GM23338 (cell line): ENCODE measurements around the gene TBX3. TPM values are rescaled to one million over a fixed set of nuclear protein-coding genes. Genes with fewer than 3 reads are reported as not detected.

Experiments
- ATAC-seq: fragments of 200-7000 bp; cut with Tn5 transposase; 3 replicates; pipeline ENCODE4 v1.9.1; 2020
- DNase-seq: peaks from one replicate; pipeline ENCODE4 v3.0.0-alpha.2; 2015; ENCODE audit warnings: low spot score
- H2AFZ ChIP-seq: fragments of 200-600 bp; sonication (generic); 2 replicates; pipeline ENCODE4 v1.8.0; 2016; ENCODE audit warnings: antibody characterized with exemption, mild to moderate bottlenecking, moderate library complexity
- H3F3A ChIP-seq: fragments of 200-600 bp; sonication (generic); replicated peaks from 2 replicates; pipeline ENCODE4 v1.8.0; 2017; ENCODE audit warnings: antibody characterized with exemption, mixed run types, low read depth
- H3K27ac ChIP-seq: fragments of 200-600 bp; sonication (generic); 2 replicates; pipeline ENCODE4 v1.6.1; 2016; ENCODE audit warnings: low read depth
- H3K27me3 ChIP-seq: fragments of 200-600 bp; sonication (generic); 2 replicates; pipeline ENCODE4 v1.8.0; 2016; ENCODE audit warnings: mild to moderate bottlenecking, mixed run types, moderate library complexity; ENCODE audit not compliant: insufficient read depth
- H3K36me3 ChIP-seq: fragments of 200-600 bp; sonication (generic); 2 replicates; pipeline ENCODE4 v1.8.0; 2016; ENCODE audit warnings: mild to moderate bottlenecking; ENCODE audit not compliant: insufficient read depth
- H3K4me1 ChIP-seq: fragments of 200-600 bp; sonication (generic); 2 replicates; pipeline ENCODE4 v1.8.0; 2016; ENCODE audit warnings: mild to moderate bottlenecking, moderate library complexity; ENCODE audit not compliant: insufficient read depth
- H3K4me2 ChIP-seq: fragments of 200-600 bp; sonication (generic); 2 replicates; pipeline ENCODE4 v1.7.1; 2017; ENCODE audit warnings: mixed run types
- H3K4me3 ChIP-seq: fragments of 200-600 bp; sonication (generic); 2 replicates; pipeline ENCODE4 v1.6.1; 2016; ENCODE audit warnings: mixed run types
- H3K79me2 ChIP-seq: fragments of 200-600 bp; sonication (generic); replicated peaks from 2 replicates; pipeline ENCODE4 v1.8.0; 2017; ENCODE audit warnings: mild to moderate bottlenecking; ENCODE audit not compliant: insufficient read depth
- H3K9me2 ChIP-seq: fragments of 200-600 bp; sonication (generic); 2 replicates; pipeline ENCODE4 v1.8.0; 2017; ENCODE audit not compliant: insufficient read depth
- H4K20me1 ChIP-seq: fragments of 200-600 bp; sonication (generic); replicated peaks from 2 replicates; pipeline ENCODE4 v1.8.0; 2017; ENCODE audit warnings: mild to moderate bottlenecking; ENCODE audit not compliant: insufficient read depth
- H3K27ac Mint-ChIP-seq: 2 replicates; pipeline ENCODE4 v1.8.0; 2020; ENCODE audit warnings: inconsistent platforms, mild to moderate bottlenecking, moderate library complexity, mixed read lengths
- H3K27me3 Mint-ChIP-seq: 3 replicates; pipeline ENCODE4 v1.8.0; 2022; ENCODE audit warnings: low read depth, mild to moderate bottlenecking, moderate library complexity, mixed read lengths, inconsistent platforms; ENCODE audit not compliant: insufficient read depth, poor library complexity
- H3K36me3 Mint-ChIP-seq: 3 replicates; pipeline ENCODE4 v1.8.0; 2021; ENCODE audit warnings: low read depth, mild to moderate bottlenecking, inconsistent platforms, moderate library complexity, mixed read lengths
- H3K4me1 Mint-ChIP-seq: 3 replicates; pipeline ENCODE4 v1.8.0; 2020; ENCODE audit warnings: mild to moderate bottlenecking, inconsistent platforms, mixed read lengths
- H3K4me3 Mint-ChIP-seq: 3 replicates; pipeline ENCODE4 v1.8.0; 2021; ENCODE audit warnings: moderate library complexity, mild to moderate bottlenecking, inconsistent platforms, mixed read lengths
- H3K9me3 Mint-ChIP-seq: 3 replicates; pipeline ENCODE4 v1.8.0; 2020; ENCODE audit warnings: moderate library complexity, mild to moderate bottlenecking, inconsistent platforms, mixed read lengths
- CREB1 ChIP-seq: fragments of 250-450 bp; sonication (Bioruptor Pico); IDR thresholded peaks from 2 replicates; pipeline ENCODE4 v1.5.0; 2020; ENCODE audit warnings: low read depth, mild to moderate bottlenecking, moderate library complexity
- EZH2 ChIP-seq: fragments of 200-600 bp; sonication (generic); IDR thresholded peaks from one replicate; pipeline ENCODE4 v1.8.0; 2017; ENCODE audit warnings: antibody characterized with exemption, mild to moderate bottlenecking, low read depth; ENCODE audit not compliant: unreplicated experiment
- EZH2phosphoT487 ChIP-seq: fragments of 200-600 bp; sonication (generic); IDR thresholded peaks from one replicate; pipeline ENCODE4 v1.8.1; 2018; ENCODE audit warnings: antibody characterized with exemption; ENCODE audit not compliant: unreplicated experiment
- JUNB ChIP-seq: IDR thresholded peaks from one replicate; pipeline ENCODE4 v1.6.1; 2016; ENCODE audit warnings: antibody characterized with exemption; ENCODE audit not compliant: unreplicated experiment
- NANOG ChIP-seq: IDR thresholded peaks from 2 replicates; pipeline ENCODE4 v1.6.1; 2016; ENCODE audit warnings: antibody characterized with exemption, borderline replicate concordance
- STAT1 ChIP-seq: IDR thresholded peaks from one replicate; pipeline ENCODE4 v1.6.1; 2016; ENCODE audit warnings: antibody characterized with exemption; ENCODE audit not compliant: unreplicated experiment
- ZNF114 ChIP-seq: fragments of 250-450 bp; sonication (Bioruptor Pico); IDR thresholded peaks from 2 replicates; pipeline ENCODE4 v1.5.0; 2020; ENCODE audit warnings: mild to moderate bottlenecking, moderate library complexity
- ZNF331 ChIP-seq: fragments of 250-450 bp; sonication (Bioruptor Pico); IDR thresholded peaks from 2 replicates; pipeline ENCODE4 v1.5.0; 2020; ENCODE audit warnings: low read depth, mild to moderate bottlenecking, moderate library complexity
- polyA plus RNA-seq: library from polyadenylated mRNA; unstranded; fragments of >200 nt; fragmentation: Nextera tagmentation; extraction: Ambion mirVana; gene quantifications from 2 replicates; pipeline ENCODE4 v1.2.1, GENCODE V29; 2016
- total RNA-seq: library from RNA; depleted of rRNA; stranded (reverse); fragments of >200 nt; shearing (Covaris generic); gene quantifications from 2 replicates; pipeline ENCODE4 v1.2.3, GENCODE V29; 2014
- TF ChIP-seq, protein P1 (sequence below): IDR thresholded peaks from 2 replicates; pipeline ENCODE4 v1.6.1; 2016; ENCODE audit warnings: antibody characterized with exemption
- TF ChIP-seq, protein P2 (sequence below): IDR thresholded peaks from one replicate; pipeline ENCODE4 v1.6.1; 2018; ENCODE audit warnings: antibody characterized with exemption; ENCODE audit not compliant: unreplicated experiment

Gene TBX3
- total and polyA plus RNA-seq, 2 experiments from 2014 or later, result 0.18 to 0.24 TPM

DNA sequence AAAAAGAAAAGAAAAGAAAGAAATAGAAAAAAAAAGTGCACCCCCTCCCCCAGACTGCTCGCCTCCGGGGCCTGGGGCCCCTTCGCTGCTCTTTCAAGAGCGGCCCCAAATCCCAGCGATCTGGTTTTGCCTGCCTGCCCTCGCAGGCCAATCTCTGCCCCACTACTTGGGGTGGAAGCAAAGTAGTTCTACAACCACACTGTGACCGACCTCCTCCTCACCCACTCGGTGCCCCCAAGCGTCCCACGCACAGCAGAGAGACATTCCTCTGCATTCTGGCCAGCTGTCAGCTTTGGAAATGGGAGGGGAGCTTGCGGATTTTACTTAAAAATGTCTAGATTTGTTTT is 2.4 kb upstream of the TBX3 start:
- peaks cover 94% of the 10 kb centered on the region for H3K27me3 ChIP-seq
- H3K36me3 ChIP-seq, result no peaks in the 10 kb centered on the region
- TF ChIP-seq NANOG (no peak), EZH2phosphoT487 (peak; percentile 5)
- H3K4me1 ChIP-seq, result peaks cover 59% of the 10 kb centered on the region
- H2AFZ ChIP-seq, result no peak overlapping the region
- H4K20me1 ChIP-seq, result peaks cover 40% of the 10 kb centered on the region
- H3F3A ChIP-seq, result peaks cover 49% of the 10 kb centered on the region
- no peak overlapping the region for H3K27ac ChIP-seq
- ATAC-seq (no peak), DNase-seq (peak; percentile 43)
- Mint-ChIP-seq H3K4me1 (peaks cover 72% of the 10 kb centered on the region), H3K27me3 (peaks cover 98% of the 10 kb centered on the region), H3K9me3 (peaks cover 7% of the 10 kb centered on the region; the same call in 1 of the 3 replicates), H3K27ac (no peak overlapping the region), H3K4me3 (peak overlapping the region; percentile 71), H3K36me3 (no peaks in the 10 kb centered on the region)
- H3K9me2 ChIP-seq, result no peaks in the 10 kb centered on the region
- no peaks in the 10 kb centered on the region for H3K79me2 ChIP-seq
- peak overlapping the region; percentile 69 for H3K4me3 ChIP-seq
- peak overlapping the region; percentile 80 for H3K4me2 ChIP-seq

DNA sequence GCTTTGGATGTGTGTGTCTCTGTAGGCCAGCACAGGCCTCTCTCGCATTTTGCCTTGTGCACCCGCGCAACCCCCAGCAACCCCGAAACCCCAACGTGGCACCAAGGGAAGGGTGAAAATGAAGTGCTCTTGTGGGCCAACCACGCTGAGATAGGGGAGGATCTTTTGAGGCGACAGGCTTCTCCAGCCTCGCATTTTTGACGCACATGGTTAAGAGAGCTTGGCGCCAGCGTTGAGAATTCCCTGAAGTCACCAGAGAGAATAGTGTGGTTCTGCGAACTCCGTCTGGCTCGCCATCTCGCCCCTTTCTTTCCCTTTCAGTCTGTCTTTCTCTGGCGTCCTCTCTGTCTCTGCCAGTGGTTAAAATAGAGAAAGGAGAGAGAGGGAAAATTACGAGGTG is 1.9 kb upstream of the TBX3 start:
- peaks cover 94% of the 10 kb centered on the region for H3K27me3 ChIP-seq
- peaks cover 53% of the 10 kb centered on the region for H3F3A ChIP-seq
- ATAC-seq (no peak), DNase-seq (peak; percentile 74)
- H3K27ac ChIP-seq, result no peak overlapping the region
- no peaks in the 10 kb centered on the region for H3K36me3 ChIP-seq
- H4K20me1 ChIP-seq, result peaks cover 42% of the 10 kb centered on the region
- H2AFZ ChIP-seq, result peak overlapping the region; percentile 97
- peak overlapping the region; percentile 71 for H3K4me3 Mint-ChIP-seq
- H3K4me2 ChIP-seq, result peak overlapping the region; percentile 80
- TF ChIP-seq EZH2 (peak; percentile 6), NANOG (no peak)
- H3K79me2 ChIP-seq, result no peaks in the 10 kb centered on the region
- H3K4me3 ChIP-seq, result peak overlapping the region; percentile 69
- H3K36me3 Mint-ChIP-seq, result no peaks in the 10 kb centered on the region
- H3K27me3 Mint-ChIP-seq, result peaks cover 98% of the 10 kb centered on the region
- peaks cover 62% of the 10 kb centered on the region for H3K4me1 ChIP-seq
- H3K9me2 ChIP-seq, result no peaks in the 10 kb centered on the region
- H3K27ac Mint-ChIP-seq, result no peak overlapping the region
- peaks cover 68% of the 10 kb centered on the region for H3K4me1 Mint-ChIP-seq
- H3K9me3 Mint-ChIP-seq, result peaks cover 8% of the 10 kb centered on the region; the same call in 1 of the 3 replicates

DNA sequence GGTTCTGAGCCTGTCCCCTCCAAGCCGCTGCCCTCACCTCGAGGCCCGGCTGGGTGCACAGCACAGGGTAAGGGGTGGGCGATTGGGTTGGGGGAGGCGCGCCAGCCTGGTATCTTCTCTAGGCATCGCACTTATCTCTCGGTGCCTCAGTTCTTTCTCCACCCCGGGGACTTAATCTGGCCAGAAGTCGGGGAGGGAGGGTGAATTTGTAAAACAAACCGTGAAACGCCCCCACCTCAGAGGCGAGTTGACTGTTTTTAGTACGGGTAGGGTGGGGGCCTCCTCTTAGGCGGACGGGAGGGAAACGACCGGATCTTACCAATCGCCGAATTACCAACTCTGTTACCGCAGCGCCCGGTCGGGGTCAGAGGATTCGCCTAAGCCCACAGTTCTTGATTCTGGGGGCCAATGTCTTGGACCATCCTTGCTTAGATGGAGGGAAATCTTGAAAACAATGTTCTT is 1.4 kb upstream of the TBX3 start:
- H3K4me1 Mint-ChIP-seq, result peaks cover 73% of the 10 kb centered on the region
- peaks cover 8% of the 10 kb centered on the region; the same call in 2 of the 3 replicates for H3K9me3 Mint-ChIP-seq
- peak overlapping the region; percentile 71 for H3K4me3 Mint-ChIP-seq
- H2AFZ ChIP-seq, result peak overlapping the region; percentile 97
- peaks cover 58% of the 10 kb centered on the region for H3F3A ChIP-seq
- TF ChIP-seq ZNF114, result no peak
- TF ChIP-seq EZH2, result peak; percentile 95
- DNase-seq (peak; percentile 37), ATAC-seq (peak; percentile 7)
- H3K4me3 ChIP-seq, result peak overlapping the region; percentile 69
- H3K4me2 ChIP-seq, result peak overlapping the region; percentile 80
- no peaks in the 10 kb centered on the region for H3K79me2 ChIP-seq
- peaks cover 67% of the 10 kb centered on the region for H3K4me1 ChIP-seq
- no peak overlapping the region for H3K27ac ChIP-seq
- no peaks in the 10 kb centered on the region for H3K36me3 ChIP-seq
- H3K36me3 Mint-ChIP-seq, result no peaks in the 10 kb centered on the region
- H3K27me3 ChIP-seq, result peaks cover 94% of the 10 kb centered on the region
- no peak overlapping the region for H3K27ac Mint-ChIP-seq
- peaks cover 42% of the 10 kb centered on the region for H4K20me1 ChIP-seq
- no peaks in the 10 kb centered on the region for H3K9me2 ChIP-seq
- H3K27me3 Mint-ChIP-seq, result peaks cover 98% of the 10 kb centered on the region

DNA sequence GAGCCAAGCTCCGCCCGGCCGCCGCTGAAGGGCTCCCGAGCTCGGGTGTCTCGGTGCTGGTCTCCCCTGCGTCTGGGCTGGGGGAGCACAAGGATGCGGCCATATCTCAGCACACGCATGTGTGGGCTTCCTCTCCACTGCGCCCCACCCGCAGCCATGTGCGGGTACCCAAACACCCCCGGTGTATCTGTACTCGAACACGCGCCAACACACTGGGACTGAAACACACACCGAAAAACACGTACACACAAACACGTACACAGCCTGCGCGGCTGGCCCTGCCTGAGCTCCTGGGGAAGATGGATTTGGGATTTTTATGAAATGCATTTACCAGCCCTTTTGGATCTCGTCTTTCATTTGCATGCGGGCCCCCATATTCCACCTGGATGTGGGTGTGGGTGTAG is 897 bp upstream of the TBX3 start:
- Mint-ChIP-seq H3K27me3 (peaks cover 98% of the 10 kb centered on the region), H3K4me1 (peaks cover 78% of the 10 kb centered on the region)
- TF ChIP-seq EZH2phosphoT487, result peak; percentile 17
- peak; percentile 83 for TF ChIP-seq EZH2
- TF ChIP-seq ZNF331 (CRISPR knock-in tag), result no peak
- no peak for TF ChIP-seq JUNB
- TF ChIP-seq CREB1 (CRISPR knock-in tag), result no peak
- TF ChIP-seq, protein P1, sequence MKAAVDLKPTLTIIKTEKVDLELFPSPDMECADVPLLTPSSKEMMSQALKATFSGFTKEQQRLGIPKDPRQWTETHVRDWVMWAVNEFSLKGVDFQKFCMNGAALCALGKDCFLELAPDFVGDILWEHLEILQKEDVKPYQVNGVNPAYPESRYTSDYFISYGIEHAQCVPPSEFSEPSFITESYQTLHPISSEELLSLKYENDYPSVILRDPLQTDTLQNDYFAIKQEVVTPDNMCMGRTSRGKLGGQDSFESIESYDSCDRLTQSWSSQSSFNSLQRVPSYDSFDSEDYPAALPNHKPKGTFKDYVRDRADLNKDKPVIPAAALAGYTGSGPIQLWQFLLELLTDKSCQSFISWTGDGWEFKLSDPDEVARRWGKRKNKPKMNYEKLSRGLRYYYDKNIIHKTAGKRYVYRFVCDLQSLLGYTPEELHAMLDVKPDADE, result no peak
- TF ChIP-seq, protein P2, sequence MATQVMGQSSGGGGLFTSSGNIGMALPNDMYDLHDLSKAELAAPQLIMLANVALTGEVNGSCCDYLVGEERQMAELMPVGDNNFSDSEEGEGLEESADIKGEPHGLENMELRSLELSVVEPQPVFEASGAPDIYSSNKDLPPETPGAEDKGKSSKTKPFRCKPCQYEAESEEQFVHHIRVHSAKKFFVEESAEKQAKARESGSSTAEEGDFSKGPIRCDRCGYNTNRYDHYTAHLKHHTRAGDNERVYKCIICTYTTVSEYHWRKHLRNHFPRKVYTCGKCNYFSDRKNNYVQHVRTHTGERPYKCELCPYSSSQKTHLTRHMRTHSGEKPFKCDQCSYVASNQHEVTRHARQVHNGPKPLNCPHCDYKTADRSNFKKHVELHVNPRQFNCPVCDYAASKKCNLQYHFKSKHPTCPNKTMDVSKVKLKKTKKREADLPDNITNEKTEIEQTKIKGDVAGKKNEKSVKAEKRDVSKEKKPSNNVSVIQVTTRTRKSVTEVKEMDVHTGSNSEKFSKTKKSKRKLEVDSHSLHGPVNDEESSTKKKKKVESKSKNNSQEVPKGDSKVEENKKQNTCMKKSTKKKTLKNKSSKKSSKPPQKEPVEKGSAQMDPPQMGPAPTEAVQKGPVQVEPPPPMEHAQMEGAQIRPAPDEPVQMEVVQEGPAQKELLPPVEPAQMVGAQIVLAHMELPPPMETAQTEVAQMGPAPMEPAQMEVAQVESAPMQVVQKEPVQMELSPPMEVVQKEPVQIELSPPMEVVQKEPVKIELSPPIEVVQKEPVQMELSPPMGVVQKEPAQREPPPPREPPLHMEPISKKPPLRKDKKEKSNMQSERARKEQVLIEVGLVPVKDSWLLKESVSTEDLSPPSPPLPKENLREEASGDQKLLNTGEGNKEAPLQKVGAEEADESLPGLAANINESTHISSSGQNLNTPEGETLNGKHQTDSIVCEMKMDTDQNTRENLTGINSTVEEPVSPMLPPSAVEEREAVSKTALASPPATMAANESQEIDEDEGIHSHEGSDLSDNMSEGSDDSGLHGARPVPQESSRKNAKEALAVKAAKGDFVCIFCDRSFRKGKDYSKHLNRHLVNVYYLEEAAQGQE, result no peak
- no peak for TF ChIP-seq STAT1

More for the DNA sequence above, 897 bp upstream of the TBX3 start:
- Mint-ChIP-seq H3K36me3 (no peaks in the 10 kb centered on the region), H3K27ac (no peak overlapping the region), H3K4me3 (peak overlapping the region; percentile 71), H3K9me3 (peaks cover 8% of the 10 kb centered on the region; the same call in 2 of the 3 replicates)
- Histone ChIP-seq H3F3A (peaks cover 63% of the 10 kb centered on the region), H3K4me3 (peak overlapping the region; percentile 69), H4K20me1 (peaks cover 38% of the 10 kb centered on the region), H3K36me3 (no peaks in the 10 kb centered on the region), H3K27ac (no peak overlapping the region), H3K27me3 (peaks cover 94% of the 10 kb centered on the region), H3K4me2 (peak overlapping the region; percentile 80), H3K4me1 (peaks cover 72% of the 10 kb centered on the region), H3K79me2 (no peaks in the 10 kb centered on the region), H3K9me2 (no peaks in the 10 kb centered on the region), H2AFZ (peak overlapping the region; percentile 97)
- ATAC-seq (peak; percentile 16), DNase-seq (no peak)
